Measurements from ENCODE around the gene DYNLT1.
"Not testable (repeated sequence)": the region's sequence is repeated elsewhere in the genome, so short reads cannot be mapped to it uniquely, and the experiment has no call there.

DYNLT1 gene

DNA sequence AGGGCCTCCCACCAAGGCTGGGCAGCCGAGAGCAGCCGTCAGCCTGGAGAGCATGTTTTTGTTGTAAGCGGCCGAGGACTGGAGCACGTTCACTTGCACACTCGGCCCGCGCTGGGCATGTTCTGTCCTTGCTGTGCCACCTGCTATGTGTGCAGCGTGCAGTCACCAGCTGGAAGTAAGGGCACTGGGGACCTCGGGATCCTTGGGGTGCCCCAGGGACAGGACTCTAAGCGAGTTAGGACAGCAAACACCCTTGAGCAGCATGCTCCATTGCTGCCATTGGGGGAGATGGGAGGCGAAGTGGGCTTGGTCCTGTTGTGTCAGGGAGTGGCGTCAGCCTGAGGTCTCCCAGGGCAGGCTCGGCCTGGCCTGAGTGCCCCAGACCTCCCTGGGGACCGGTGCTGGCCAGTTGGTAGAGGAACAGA is 18.6 kb downstream of the DYNLT1 start:
- no peak for DNase-seq

- DNase-seq, result no peak
Measured at GRCh38 chr6:158624684-158625682, 19.6 kb downstream of the DYNLT1 start.

- no peak for DNase-seq
Measured at GRCh38 chr6:158622545-158623190, 21.9 kb downstream of the DYNLT1 start.

- DNase-seq, result no peak
Measured at GRCh38 chr6:158621694-158622544, 22.6 kb downstream of the DYNLT1 start.

- DNase-seq, result no peak
Measured at GRCh38 chr6:158620963-158621693, 23.4 kb downstream of the DYNLT1 start.

DNA sequence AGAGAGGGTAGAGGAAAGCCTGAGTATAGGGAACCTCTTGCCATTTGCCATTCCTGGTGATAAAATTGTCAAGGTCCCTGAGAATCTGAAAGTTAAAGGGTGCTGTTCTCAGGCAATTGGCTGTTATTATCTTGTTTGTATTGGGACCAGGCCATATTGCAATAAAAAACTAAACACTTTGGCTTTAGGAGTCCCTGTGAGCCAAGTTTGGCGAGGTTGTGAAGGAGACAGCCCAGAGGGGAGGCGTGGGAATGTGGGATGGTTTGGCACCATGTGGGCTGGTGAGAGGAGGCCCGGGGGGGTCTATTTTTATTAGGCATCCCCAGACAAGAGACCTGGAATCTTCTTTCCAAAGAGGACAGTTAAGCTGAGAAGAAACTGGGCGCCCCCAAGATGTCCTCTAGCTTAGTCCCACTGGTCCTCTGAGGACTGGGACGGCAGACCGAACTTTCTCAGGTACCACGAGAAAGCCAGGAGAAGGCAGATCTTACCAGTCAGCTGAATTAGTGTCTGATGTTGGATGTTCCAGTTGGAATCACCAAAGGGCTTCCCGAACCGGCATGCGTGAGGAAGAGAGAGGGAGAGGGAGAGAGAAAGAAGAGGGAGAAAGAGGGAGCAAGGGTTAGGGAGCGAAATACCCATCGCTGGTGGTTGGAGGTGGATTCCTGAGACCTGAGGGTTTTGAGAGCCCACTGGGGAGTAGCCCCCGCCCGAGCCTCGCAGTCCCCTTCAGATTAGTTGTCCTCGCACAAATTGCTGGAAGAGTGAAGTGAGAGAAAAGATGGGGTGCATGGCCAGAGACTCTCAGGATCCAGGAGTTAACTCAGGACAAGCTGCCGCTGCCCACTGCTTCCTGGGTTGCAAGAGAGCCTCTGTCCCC is 24.4 kb downstream of the DYNLT1 start:
- DNase-seq, result no peak

GRCh38 chr6:158618289-158618688 is 26.3 kb downstream of the DYNLT1 start:
- not testable (repeated sequence) for DNase-seq

DNA sequence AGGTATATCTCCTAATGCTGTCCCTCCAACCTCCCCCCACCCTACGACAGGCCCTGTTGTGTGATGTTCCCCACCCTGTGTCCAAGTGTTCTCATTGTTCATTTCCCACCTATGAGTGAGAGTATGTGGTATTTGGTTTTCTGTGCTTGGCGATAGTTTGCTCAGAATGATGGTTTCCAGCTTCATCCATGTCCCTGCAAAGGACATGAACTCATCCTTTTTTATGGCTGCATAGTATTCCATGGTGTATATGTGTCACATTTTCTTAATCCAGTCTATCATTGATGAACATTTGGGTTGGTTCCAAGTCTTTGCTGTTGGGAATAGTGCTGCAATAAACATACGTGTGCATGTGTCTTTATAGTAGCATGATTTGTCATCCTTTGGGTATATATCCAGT is 29.9 kb downstream of the DYNLT1 start:
- DNase-seq, result not testable (repeated sequence)

GRCh38 chr6:158611541-158612370 is 32.8 kb downstream of the DYNLT1 start:
- peak; percentile 46 for DNase-seq

- DNase-seq, result no peak
Measured at GRCh38 chr6:158611039-158611438, 33.5 kb downstream of the DYNLT1 start.

DNA sequence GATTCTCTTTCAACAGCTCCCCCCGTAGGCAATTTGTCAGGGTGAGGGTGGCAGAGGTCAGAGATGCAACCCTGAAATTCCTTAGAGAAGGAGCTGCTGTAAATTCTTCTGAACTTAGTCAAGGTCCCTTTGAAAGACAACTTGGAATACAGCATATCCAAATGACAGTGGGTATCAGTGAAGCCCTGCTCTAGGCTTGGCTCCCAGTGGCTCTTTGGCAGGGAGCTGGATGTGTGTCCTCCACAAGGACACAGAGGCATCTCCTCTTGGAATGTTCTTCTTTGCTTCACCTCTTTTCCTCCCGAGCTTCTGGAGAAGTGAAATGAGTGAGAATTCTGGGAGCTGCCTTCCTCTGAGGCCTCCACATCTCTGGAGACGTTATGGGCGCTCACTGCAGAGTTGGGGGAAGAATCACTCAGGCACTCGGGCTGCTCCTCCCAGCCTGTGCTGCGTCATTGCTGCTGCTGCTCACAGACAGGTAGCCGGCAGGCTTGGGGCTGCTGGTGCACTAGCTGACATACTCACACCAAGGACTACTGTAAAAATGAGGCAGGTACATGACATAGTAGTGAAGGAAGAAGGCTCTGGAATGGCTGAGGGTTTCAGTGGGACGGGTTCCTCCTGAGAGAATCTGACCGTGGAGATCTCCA is 34.1 kb downstream of the DYNLT1 start:
- no peak for DNase-seq

DNA sequence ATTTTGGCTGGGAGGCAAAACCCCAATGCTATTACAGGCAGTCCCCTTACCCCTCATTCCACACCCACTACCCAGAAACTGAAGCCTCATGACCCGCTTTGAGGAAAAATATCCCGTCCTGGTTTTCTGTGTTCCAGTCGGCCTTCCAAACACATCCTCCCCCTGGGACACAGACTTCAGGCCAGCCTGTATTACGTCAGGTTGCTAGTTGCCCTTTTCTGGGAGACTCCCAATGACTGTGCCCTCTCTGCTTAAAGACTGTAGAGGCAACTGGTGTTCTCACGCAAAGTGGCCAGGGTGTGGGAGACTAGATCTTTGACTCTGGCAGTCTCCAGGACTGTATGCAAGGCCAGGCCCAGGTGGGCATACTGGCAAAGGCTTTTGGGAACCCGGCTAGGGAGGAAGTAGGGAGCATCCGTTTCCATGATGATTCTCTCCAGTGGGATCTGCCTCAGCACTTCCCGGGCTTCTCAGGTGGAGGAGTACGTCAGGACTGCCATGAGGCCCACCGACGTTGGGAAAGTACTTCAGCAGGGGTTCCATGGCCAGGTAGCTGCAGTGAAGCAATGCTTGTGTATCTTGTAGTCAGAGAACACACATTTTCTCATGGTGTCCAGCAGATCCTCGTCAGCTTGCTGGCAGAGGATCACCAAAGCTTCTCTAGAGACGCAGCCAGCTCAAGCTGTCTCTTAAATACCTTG is 34.9 kb downstream of the DYNLT1 start:
- no peak for DNase-seq

DNA sequence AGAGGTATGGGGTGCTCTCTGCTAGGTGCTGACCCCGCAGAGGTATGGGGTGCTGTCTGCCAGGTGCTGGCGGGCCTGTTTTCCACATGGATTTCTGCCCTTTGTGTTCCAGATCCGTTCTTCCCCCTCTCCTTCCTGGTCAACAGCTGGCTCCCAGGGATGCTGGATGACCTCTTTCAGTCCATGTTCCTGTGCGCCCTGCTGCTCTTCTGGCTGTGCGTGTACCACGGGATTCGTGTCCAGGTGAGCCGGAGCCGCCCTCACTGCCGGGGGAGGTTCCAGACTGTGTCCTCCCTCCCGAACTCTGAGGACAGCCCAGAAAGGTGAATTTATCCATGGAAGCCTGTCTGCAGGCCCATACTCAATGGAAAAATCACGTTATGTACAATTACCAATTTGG is 36.3 kb downstream of the DYNLT1 start:
- DNase-seq, result no peak

DNA sequence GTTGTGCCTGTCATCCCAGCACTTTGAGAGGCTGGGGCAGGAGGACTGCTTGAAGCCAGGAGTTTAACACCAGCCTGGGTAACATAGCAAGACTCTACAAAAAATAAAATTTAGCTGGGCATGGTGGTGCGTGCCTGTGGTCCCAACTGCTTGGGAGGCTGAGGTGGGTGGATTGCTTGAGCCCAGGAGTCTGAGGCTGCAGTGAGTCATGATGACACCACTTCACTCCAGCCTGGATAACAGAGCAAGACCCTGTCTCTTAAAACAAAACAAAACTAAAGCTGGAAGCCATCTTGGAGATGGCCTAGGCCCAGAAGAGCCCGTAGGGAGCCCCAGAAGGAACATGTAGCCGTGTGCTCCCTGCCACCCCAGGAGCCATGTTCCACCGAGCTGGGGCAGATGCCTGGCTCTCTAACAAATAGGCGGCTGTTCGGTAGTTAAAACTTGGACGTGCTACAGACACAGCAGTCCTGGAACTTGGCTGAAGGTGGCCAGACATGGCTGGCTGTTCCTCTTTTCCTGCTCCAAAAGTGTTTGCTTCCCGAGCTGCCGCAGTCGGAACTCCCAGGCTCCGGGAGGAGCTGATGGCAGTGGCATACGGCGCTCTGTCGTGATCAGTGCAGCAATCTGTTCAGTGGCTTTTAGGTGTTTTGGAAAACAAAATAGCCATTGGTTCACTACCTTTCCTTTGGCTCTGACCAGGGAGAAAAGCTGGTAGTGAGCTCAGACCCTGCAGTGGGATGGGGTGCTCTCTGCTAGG is 37.0 kb downstream of the DYNLT1 start:
- DNase-seq, result no peak

DNA sequence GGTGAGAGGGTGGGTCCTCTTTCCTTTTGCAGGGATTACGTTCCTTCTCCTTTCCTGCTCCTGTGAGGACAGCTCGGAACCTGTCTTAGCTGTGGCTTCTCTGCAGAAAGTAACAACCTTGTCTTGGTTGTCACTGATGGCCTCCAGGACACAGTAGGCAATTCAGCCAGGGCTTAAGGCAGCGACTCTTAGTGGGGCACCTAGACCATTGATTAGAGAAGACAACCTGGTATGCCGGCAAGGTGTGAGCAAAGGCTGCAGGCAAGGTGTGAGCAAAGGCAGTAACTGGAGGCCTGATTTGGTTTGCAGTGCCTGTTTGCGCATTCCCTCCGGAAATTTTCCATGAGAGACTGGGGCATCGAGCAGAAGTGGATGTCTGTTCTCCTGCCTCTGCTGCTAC is 37.6 kb downstream of the DYNLT1 start:
- DNase-seq, result no peak

- not testable (repeated sequence) for DNase-seq
Measured at GRCh38 chr6:158606011-158606410, 38.5 kb downstream of the DYNLT1 start.

- DNase-seq, result peak; percentile 37
Measured at GRCh38 chr6:158605266-158605878, 39.2 kb downstream of the DYNLT1 start.
